ENCODE results near the gene NPM3.
"Not testable (repeated sequence)": the region's sequence is repeated elsewhere in the genome, so short reads cannot be mapped to it uniquely, and the experiment has no call there.

The NPM3 gene

DNA sequence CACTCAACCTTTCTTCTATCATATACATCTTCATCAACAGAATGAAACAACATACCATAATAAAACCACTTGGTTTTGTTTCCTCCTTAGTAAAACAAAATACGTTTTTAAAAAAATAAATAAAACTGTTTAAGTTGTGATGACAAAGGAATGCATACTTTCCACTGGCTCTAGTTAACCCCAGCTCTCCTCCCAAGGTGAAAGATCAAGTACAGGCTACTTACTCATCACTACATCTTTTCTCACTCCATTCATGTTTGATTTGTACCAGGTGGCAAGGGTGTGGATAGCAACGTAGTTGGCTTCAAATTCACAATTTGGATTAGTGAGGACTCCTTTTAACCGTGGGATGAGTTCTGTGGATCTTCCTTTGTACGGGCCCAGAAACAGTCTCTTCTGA lies 20.3 kb upstream of the NPM3 start:
- DNase-seq (ENCODE audit: low read depth in 2 of 2) = no peak

DNA sequence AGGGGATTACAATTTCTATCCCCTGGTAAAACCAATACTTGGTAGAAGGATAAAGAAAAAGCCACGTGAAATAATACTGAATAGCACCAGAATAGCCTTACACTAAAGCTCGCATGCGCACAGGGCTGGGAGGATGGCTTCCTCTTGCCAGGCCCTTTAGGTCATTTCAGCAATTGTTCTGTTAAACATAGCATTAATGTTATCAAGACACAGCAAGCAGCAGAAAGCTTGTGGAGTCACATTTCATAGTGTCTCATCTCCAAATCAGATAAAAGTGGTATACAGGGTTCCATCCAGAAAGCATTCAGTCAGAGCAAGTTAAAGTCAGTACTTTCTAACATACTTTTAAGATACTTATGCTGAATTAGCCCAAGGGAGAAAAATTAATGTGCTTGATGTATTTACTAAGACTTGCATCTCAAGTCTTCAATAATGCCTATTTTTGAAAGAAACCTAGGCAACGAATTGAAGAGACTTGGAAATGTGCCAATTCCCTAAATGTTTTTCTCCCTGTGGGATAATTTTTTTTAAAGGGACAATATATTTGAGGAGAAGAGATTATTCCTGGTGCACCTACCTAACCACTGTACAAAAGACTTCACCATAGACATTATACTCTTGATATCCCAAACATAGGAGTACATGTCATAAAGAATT lies 14.3 kb upstream of the NPM3 start:
- DNase-seq (ENCODE audit: low read depth in 2 of 2) = no peak

GRCh38 chr10:101793526-101793925 lies 10.3 kb upstream of the NPM3 start:
- DNase-seq (ENCODE audit: low read depth in 2 of 2) = no peak

- DNase-seq (ENCODE audit: low read depth in 2 of 2) = no peak
These were observed 6.4 kb upstream of the NPM3 start for GRCh38 chr10:101789686-101790085.

DNA sequence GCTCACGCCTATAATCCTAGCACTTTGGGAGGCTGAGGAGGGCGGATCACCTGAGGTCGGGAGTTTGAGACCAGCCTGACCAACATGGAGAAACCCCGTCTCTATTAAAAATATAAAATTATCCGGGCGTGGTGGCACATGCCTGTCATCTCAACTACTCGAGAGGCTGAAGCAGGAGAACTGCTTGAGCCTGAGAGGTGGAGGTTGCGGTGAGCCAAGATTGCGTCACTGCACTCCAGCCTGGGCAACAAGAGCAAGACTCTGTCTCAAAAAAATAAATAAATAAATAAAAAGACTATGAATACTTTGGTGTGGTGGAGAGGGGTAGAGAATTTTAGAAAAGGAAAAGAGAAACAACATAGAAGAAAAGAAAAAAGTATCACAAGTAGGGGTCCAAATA lies 6.0 kb upstream of the NPM3 start:
- not testable (repeated sequence) for DNase-seq (ENCODE audit: low read depth in 2 of 2)

GRCh38 chr10:101785801-101786200 lies 2.6 kb upstream of the NPM3 start:
- no peak for DNase-seq (ENCODE audit: low read depth in 2 of 2)

DNA sequence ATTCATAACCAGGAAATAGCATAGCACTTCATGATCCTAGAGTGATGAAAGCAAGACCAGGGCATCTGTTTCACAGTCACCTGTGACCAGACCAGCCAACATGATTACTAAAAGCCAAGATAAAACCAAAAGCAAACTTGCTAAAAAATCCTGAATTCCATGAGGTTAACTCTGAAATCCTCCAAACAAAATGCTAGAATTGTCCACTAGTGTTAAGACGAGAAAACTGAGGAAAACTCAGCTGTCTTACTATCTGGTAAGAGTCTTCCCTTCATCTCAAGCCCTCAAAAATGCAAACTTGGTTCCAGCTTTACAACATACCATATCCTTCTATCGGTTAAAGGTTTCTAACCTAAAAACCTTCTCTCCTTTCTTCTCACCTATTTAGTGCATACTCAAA lies 1.3 kb upstream of the NPM3 start:
- DNase-seq (ENCODE audit: low read depth in 2 of 2) = no peak

GRCh38 chr10:101783736-101784118 lies 481 bp upstream of the NPM3 start:
- no peak for DNase-seq (ENCODE audit: low read depth in 2 of 2)

GRCh38 chr10:101781984-101782810 lies 1.0 kb downstream of the NPM3 start:
- DNase-seq (ENCODE audit: low read depth in 2 of 2) = no peak

DNA sequence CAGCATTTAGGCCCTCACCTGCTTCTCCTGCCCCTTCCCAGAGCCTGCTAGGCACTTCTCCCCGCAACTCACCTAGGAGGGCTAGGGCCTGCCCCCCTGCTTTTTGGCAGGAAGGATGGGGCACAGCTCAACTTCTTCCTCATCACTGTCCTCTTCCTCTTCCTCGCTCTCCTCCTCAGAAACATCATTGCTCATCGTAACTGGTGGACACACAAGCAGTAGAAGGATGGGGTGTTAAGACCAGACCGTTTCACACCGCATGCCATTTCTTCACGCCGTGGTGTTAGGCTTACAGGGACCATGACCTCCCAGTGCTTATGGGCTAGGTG lies 1.6 kb downstream of the NPM3 start:
- no peak for DNase-seq (ENCODE audit: low read depth in 2 of 2)

DNA sequence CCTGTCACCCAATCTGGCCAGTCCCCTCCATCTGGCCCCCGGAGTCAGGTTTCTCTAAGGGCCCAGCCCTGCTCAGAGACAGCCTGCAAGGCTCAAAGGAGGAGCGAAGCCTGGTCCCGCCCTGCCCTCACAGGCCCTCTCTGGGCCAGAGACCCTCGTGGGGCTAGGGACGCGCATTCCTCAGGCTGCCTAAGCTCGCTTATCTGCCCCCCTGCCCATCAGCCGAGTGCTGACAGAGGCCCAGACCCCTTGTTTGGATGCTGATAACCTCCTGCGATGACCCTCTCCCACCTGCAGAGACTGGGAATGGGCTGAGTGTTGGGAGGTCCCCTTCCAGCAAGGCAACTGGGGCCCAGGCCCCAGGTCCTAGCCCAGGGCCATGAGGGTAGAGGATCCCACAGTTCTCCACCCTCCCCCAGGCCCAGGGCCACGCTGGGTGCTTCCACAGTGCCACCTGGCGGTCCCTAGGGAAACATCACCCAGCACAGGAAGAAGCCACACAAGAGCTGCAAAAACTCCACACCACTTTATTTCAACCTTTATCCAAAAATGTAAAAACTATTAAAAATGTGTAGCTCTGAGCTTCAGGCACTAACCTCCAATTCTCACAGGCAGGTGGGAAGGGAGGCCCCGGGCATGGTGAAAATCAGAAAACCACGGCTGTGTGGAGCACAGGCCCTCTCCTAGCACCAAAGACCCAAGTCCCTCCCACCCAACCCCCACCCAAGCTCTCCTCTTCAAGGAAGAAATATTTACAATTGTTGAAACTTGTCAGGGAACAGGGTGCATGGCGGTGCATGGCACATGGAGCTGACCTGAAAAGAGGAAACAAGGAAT lies 2.2 kb downstream of the NPM3 start:
- peak; percentile 58 to 68 for DNase-seq (ENCODE audit: low read depth in 2 of 2)

GRCh38 chr10:101780187-101780817 lies 2.9 kb downstream of the NPM3 start:
- no peak for DNase-seq (ENCODE audit: low read depth in 2 of 2)

GRCh38 chr10:101779544-101780186 lies 3.6 kb downstream of the NPM3 start:
- DNase-seq (ENCODE audit: low read depth in 2 of 2) = peak; percentile 82 to 87

DNA sequence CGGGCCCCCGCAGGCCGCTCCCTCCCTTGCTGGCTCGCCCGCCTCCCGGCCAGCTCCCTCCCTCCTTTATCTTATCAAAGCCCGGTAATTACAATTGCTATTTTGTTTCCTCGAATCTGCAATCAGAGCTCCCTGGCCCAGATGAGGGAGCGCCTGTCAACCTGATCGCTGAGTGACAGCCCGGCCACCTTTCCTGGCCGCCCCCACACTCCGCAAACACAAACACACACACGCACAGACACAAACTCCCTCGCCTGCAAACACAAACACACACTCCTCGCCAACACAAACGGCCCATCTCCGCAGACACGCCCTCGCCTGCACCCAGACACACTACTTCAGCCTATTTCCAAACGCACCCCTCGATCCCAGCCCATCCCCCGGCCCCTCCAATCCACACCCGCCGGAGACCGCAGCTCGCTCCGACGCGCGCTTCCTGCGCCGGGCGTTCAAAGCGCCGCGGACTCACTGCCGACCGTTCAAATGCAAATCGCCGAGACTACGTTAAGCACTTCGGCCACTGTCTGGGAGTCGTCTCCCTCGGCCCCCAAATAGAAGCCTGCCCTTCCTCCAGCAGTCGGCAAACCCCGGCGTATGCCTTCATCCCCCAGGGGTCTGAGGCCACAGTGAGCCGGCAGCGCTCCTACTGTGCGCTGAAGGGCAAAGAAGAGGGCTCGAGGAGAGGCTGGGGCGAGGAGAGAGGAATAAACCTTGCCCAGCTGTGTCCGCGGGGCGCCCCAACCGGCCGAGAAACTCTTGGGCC lies 4.3 kb downstream of the NPM3 start:
- no peak for DNase-seq (ENCODE audit: low read depth in 2 of 2)

DNA sequence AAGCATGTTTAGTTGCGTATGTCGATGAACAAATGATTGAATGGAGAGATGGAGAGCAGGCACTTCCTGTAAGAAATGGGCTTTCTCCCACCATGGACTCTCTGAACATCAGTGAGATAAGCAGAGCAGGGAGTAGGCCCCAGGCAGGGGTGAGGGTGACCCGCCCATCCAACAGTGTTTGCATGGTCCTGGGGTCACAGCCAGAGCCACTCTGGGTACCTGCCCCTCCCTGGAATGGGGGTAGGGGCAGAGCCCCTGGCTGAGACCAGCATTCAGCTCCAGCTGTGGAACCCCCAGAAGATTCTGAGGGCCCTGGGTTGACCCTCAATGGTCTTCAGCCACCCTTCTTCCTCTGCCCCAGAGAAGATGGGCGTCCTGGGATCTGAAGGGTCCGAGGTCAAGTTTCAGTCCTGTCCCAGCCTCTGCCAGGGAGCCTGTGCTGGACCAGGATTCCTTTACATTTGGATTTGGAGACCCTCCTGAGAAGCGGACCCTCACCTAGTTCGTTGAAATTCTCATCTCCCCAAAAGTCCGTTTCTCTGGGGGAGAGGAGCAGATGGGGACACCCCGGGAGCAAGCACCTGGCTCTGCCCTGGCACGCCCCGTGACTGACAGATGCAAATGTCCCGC lies 5.0 kb downstream of the NPM3 start:
- DNase-seq (ENCODE audit: low read depth in 2 of 2) = no peak

- DNase-seq (ENCODE audit: low read depth in 2 of 2) = no peak
These were observed 5.6 kb downstream of the NPM3 start for GRCh38 chr10:101777619-101778145.

DNA sequence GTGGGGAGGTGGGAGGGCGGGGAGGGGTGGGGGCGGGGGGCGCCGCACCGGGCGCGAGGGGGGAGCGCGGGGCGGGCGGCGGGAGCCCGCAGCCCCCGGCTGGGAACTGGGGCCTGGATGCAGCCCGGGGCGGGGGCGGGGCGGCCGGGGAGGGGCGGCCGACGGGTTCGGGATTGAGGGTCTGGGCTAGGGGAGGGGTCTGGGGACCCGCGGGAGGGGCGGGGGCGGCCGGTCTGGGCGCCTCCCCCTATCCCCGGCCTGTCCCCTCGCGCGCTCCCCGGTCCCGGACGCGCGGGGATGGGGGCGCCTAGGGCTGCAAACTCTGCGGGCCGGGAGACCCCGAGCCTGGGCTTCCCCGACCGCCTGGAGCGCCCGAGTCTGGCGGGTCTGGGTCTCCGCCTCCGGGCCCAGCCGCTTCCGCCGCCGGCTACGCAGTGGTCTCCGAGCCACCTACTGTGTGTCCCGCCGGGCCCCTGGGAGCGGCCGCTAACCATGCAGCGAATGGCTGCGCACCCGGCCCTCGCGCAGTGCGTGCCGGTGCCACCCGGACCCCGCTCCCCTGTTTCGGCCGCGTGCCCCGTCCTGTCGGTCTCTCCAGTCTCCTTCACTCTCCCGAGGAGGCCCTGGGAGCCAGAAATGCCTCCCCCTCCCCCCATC lies 7.0 kb downstream of the NPM3 start:
- DNase-seq (ENCODE audit: low read depth in 2 of 2) = no peak

- no peak for DNase-seq (ENCODE audit: low read depth in 2 of 2)
These were observed 7.7 kb downstream of the NPM3 start, which contains the start of gene FGF8 for GRCh38 chr10:101775273-101776160. Gene FGF8, minus strand, starts transcription at chr10:101776114. Its CDS starts 214 bp downstream, at chr10:101775900.

All from stimulated activated CD8-positive, alpha-beta memory T cell treated with anti-CD3 and anti-CD28 coated beads, Interleukin-2, amount 100 ng/mL, for 48 hours (primary cell).